Measurements from ENCODE around the gene FMN1.

- TF ChIP-seq CTCF (IDR thresholded peaks at IDR 0.05), result no peak
- TF ChIP-seq E2F1 (CRISPR knock-in tag; IDR thresholded peaks at IDR 0.05), result no peak
- TF ChIP-seq CREB1 (CRISPR knock-in tag; IDR thresholded peaks at IDR 0.05), result no peak
These were observed 138.6 kb downstream of the FMN1 start for GRCh38 chr15:33055962-33056361.
